Nephron (organoid): Measurements from ENCODE around the gene CCNY.

Experiments
- H3K27ac Mint-ChIP-seq, 3 experiments: 2 replicates each; pipeline ENCODE4 v1.8.0; 2020; ENCODE audit warnings: mixed read lengths in 3 of 3, mild to moderate bottlenecking in 2 of 3, moderate library complexity in 1 of 3
- H3K27me3 Mint-ChIP-seq: 2 replicates; pipeline ENCODE4 v1.8.0; 2021; ENCODE audit warnings: low read depth, mild to moderate bottlenecking, moderate library complexity, mixed read lengths
- H3K36me3 Mint-ChIP-seq: 2 replicates; pipeline ENCODE4 v1.8.0; 2020; ENCODE audit warnings: low read depth, mixed read lengths
- H3K4me1 Mint-ChIP-seq: 2 replicates; pipeline ENCODE4 v1.8.0; 2020; ENCODE audit warnings: mixed read lengths
- H3K4me3 Mint-ChIP-seq, 3 experiments: 2 replicates each; pipeline ENCODE4 v1.8.0; 2020; ENCODE audit warnings: mild to moderate bottlenecking in 3 of 3, mixed read lengths in 3 of 3, moderate library complexity in 2 of 3
- H3K9me3 Mint-ChIP-seq: 2 replicates; pipeline ENCODE4 v1.8.0; 2020; ENCODE audit warnings: mixed read lengths
- TF ChIP-seq, protein P1 (sequence below), 3 experiments: fragments of 200-600 bp; sonication (generic); IDR thresholded peaks; one replicate each; pipeline ENCODE4 v1.5.0; 2021; ENCODE audit warnings: antibody characterized with exemption in 3 of 3; ENCODE audit not compliant: unreplicated experiment in 3 of 3

Gene CCNY

DNA sequence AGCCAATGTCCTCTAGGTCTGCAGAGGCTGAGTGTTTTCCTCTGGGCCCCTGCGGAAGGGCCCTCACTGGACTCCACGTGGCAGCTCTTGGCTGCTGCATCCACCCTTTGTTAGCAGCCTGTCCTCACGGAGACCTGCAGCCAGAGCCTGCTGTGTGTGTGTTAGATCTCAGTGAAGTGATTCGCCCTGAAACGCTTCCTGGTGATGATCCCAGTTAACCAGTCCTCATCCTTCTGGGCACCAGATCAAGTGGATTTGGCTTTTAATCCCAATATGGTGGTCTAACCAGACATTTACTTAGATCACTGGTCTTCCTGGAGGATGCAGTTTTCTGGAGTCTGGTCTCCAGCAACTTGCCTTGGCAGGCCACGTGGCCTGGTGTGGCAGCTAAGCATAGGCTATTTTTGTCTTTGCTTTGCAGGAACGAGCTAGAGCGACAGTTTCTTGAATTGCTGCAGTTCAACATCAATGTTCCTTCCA is 229.3 kb downstream of the CCNY start:
- TF ChIP-seq, protein P1, sequence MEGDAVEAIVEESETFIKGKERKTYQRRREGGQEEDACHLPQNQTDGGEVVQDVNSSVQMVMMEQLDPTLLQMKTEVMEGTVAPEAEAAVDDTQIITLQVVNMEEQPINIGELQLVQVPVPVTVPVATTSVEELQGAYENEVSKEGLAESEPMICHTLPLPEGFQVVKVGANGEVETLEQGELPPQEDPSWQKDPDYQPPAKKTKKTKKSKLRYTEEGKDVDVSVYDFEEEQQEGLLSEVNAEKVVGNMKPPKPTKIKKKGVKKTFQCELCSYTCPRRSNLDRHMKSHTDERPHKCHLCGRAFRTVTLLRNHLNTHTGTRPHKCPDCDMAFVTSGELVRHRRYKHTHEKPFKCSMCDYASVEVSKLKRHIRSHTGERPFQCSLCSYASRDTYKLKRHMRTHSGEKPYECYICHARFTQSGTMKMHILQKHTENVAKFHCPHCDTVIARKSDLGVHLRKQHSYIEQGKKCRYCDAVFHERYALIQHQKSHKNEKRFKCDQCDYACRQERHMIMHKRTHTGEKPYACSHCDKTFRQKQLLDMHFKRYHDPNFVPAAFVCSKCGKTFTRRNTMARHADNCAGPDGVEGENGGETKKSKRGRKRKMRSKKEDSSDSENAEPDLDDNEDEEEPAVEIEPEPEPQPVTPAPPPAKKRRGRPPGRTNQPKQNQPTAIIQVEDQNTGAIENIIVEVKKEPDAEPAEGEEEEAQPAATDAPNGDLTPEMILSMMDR (IDR thresholded peaks at IDR 0.05; ENCODE audit: unreplicated experiment in 3 of 3), result no peak
- Mint-ChIP-seq H3K4me3 (no peak overlapping the region), H3K36me3 (peaks cover 38% of the 10 kb centered on the region)

GRCh38 chr10:35567951-35568350 is 231.6 kb downstream of the CCNY start:
- Mint-ChIP-seq H3K27ac (no peak overlapping the region), H3K36me3 (peaks cover 37% of the 10 kb centered on the region), H3K9me3 (no peaks in the 10 kb centered on the region), H3K27me3 (no peaks in the 10 kb centered on the region), H3K4me3 (no peak overlapping the region), H3K4me1 (peaks cover 34% of the 10 kb centered on the region)
- TF ChIP-seq, protein P1 (IDR thresholded peaks at IDR 0.05; ENCODE audit: unreplicated experiment in 3 of 3), result no peak

More for the DNA sequence above, 229.3 kb downstream of the CCNY start:
- H3K27me3 Mint-ChIP-seq, result no peaks in the 10 kb centered on the region
- H3K27ac Mint-ChIP-seq, result peak overlapping the region in 2 of 3 experiments; percentile 18 to 83
- no peaks in the 10 kb centered on the region for H3K9me3 Mint-ChIP-seq
- H3K4me1 Mint-ChIP-seq, result peaks cover 34% of the 10 kb centered on the region

DNA sequence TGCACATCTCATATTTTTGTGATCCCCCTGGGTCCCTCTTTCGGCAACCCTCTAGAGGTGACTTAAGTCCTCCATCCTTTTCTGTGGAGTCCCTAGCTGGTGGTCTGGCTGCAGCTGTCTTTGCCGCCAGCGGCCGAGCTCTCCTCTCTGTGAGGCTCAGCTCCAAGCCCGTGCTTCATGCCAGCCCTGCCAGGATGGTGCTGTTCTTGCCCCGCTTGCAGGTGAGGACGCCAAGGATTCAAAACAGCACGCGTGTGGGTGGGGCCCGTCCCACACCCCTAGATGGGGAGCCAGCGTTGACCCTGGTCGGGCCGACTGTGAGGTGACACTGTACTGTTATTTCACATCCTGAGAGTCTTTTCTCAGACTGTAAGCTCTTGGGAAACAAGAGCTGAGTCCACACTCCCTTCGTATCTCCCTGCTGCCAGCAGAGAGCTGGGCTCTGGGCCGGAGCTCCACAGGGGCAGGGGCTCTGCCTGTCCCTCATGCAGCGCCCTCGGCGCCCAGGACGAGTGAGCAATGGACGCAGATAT is 232.2 kb downstream of the CCNY start:
- Mint-ChIP-seq H3K4me3 (no peak overlapping the region), H3K4me1 (peaks cover 29% of the 10 kb centered on the region), H3K27me3 (no peaks in the 10 kb centered on the region), H3K36me3 (peaks cover 38% of the 10 kb centered on the region), H3K9me3 (no peaks in the 10 kb centered on the region), H3K27ac (no peak overlapping the region)
- TF ChIP-seq, protein P1 (IDR thresholded peaks at IDR 0.05; ENCODE audit: unreplicated experiment in 3 of 3), result no peak

DNA sequence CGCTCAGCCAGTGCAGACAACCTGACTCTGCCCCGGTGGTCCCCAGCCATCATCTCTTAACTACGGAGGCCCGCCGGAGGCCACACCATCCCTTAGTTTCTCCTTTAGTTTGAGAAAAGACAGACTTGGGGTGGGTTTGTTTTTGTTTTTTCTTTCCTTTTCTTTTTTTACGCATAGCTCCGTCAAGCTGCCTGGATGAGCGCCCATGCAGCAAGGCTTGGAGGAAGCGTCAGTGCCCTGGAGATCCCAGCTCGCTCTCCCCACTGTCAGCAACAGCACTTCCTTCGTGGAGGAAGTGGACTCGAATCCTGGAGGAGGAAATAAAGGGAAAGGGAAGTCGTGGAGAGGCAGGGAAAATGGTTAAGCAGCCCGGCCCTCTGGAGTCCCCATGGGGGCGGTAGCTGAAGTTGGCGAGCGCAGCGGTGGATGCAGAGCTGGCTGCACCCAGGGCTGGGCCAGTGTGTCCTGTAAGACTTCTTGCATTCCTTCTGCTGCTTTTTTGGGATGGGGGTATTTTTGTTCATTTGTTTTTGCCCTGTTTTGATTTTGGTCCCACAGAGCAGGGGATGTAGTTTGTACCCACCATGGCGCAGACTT is 232.9 kb downstream of the CCNY start:
- H3K27me3 Mint-ChIP-seq, result no peaks in the 10 kb centered on the region
- TF ChIP-seq, protein P1 (IDR thresholded peaks at IDR 0.05; ENCODE audit: unreplicated experiment in 3 of 3), result no peak
- H3K4me1 Mint-ChIP-seq, result peaks cover 35% of the 10 kb centered on the region
- H3K27ac Mint-ChIP-seq, result peak overlapping the region in 1 of 3 experiments; percentile 15
- no peak overlapping the region for H3K4me3 Mint-ChIP-seq
- no peaks in the 10 kb centered on the region for H3K9me3 Mint-ChIP-seq
- H3K36me3 Mint-ChIP-seq, result peaks cover 44% of the 10 kb centered on the region

- Mint-ChIP-seq H3K4me3 (no peak overlapping the region), H3K4me1 (peaks cover 32% of the 10 kb centered on the region), H3K36me3 (peaks cover 47% of the 10 kb centered on the region), H3K27me3 (no peaks in the 10 kb centered on the region), H3K27ac (no peak overlapping the region), H3K9me3 (no peaks in the 10 kb centered on the region)
- TF ChIP-seq, protein P1 (IDR thresholded peaks at IDR 0.05; ENCODE audit: unreplicated experiment in 3 of 3), result no peak
Measured at GRCh38 chr10:35569836-35570235, 233.5 kb downstream of the CCNY start.

DNA sequence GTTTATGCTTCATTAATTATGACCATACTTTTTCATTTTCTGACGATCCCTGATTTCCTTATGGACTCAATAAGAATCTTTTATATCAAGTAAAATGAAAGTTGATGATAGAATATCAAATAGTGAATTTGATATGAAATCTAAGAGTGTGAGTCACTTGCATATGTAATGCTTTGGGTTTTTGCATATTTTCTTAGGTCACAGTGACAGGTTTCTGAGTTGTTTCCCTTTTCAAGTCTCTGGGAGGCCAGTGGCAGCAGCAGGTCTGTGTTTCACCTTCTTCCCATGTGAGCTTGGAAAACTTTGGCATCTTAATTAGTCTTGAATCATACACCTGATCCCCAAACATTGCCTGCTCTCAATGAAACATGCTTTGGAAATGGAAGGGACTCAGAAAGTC is 234.1 kb downstream of the CCNY start:
- Mint-ChIP-seq H3K9me3 (no peaks in the 10 kb centered on the region), H3K27me3 (no peaks in the 10 kb centered on the region), H3K27ac (no peak overlapping the region), H3K4me3 (no peak overlapping the region), H3K4me1 (peaks cover 33% of the 10 kb centered on the region), H3K36me3 (peaks cover 50% of the 10 kb centered on the region)
- TF ChIP-seq, protein P1 (IDR thresholded peaks at IDR 0.05; ENCODE audit: unreplicated experiment in 3 of 3), result no peak
